Upper lobe of left lung (tissue), 6 donors: ENCODE data around the gene F13A1. TPM values are rescaled to one million over a fixed set of nuclear protein-coding genes. Genes with fewer than 3 reads are reported as not detected.

Experiments used
- ATAC-seq, 2 donors: fragments of 200-7000 bp; cut with Tn5 transposase; one replicate each; pipeline ENCODE4 v1.9.1; 2022; ENCODE audit warnings: mild to moderate bottlenecking in 2 of 2, moderate library complexity in 2 of 2; ENCODE audit not compliant: low FRiP score in 2 of 2
- DNase-seq, 2 donors: peaks; one replicate each; pipeline ENCODE4 v3.0.0-alpha.2; 2019 to 2020
- H3K27ac ChIP-seq, 4 donors: fragments of 200-600 bp; sonication (generic); one replicate each; pipeline ENCODE4 v1.5.1; 2016 to 2019
- H3K27me3 ChIP-seq, 4 donors: fragments of 200-600 bp; sonication (generic); one replicate each; pipeline ENCODE4 v1.5.1; 2017 to 2019
- H3K36me3 ChIP-seq, 4 donors: fragments of 200-600 bp; sonication (generic); one replicate each; pipeline ENCODE4 v1.5.1; 2016 to 2019
- H3K4me1 ChIP-seq, 4 donors: fragments of 200-600 bp; sonication (generic); one replicate each; pipeline ENCODE4 v1.5.1; 2018 to 2019
- H3K4me3 ChIP-seq, 4 donors: fragments of 200-600 bp; sonication (generic); one replicate each; pipeline ENCODE4 v1.5.1; 2017 to 2019; ENCODE audit warnings: mild to moderate bottlenecking in 2 of 4, moderate library complexity in 1 of 4
- H3K9me3 ChIP-seq, 4 donors: fragments of 200-600 bp; sonication (generic); one replicate each; pipeline ENCODE4 v1.5.1; 2018 to 2019
- CTCF ChIP-seq, 6 experiments: fragments of 450-650 bp in 4 of 6; fragments of 200-600 bp in 2 of 6; sonication (generic) in 2 of 6; IDR thresholded peaks; one replicate each; pipeline ENCODE4 v1.5.1; 2016 to 2019; ENCODE audit warnings: antibody characterized with exemption in 6 of 6
- EP300 ChIP-seq, 4 donors: sonication (generic); formaldehyde crosslinking; IDR thresholded peaks; one replicate each; pipeline ENCODE4 v1.5.1; 2017; ENCODE audit warnings: antibody characterized with exemption in 4 of 4, control low read depth in 2 of 4
- POLR2A ChIP-seq, 4 donors: fragments of 450-650 bp; IDR thresholded peaks; one replicate each; pipeline ENCODE4 v1.5.1; 2016 to 2017; ENCODE audit warnings: antibody characterized with exemption in 4 of 4, mild to moderate bottlenecking in 2 of 4
- POLR2AphosphoS5 ChIP-seq, 2 donors: sonication (generic); formaldehyde crosslinking; IDR thresholded peaks; one replicate each; pipeline ENCODE4 v1.5.1; 2017; ENCODE audit warnings: antibody characterized with exemption in 2 of 2
- WGBS, 2 donors: methylation state at CpG; one replicate each; pipeline ENCODE4 v1.1.5; 2017 to 2018; 5-methylcytosine and 5-hydroxymethylcytosine counted together
- total RNA-seq, 6 donors: library from RNA; depleted of rRNA in 4 of 6; stranded (reverse); fragments of >200 nt in 4 of 6; gene quantifications; one replicate each; pipeline versions ENCODE4 v1.1.0 to v1.2.1, GENCODE V29; 2016 to 2021
- donor health status: DM: no; HTN: no; CAD: no; lungs with moderate emphysema.
- donor health status: DM: no; HTN: yes; CAD: no; lungs with severe emphysema.

F13A1 gene
- total RNA-seq, 6 donors from 2014 or later = 7.3 to 146 (median 39.2) TPM

- no peak for TF ChIP-seq POLR2AphosphoS5 (IDR thresholded peaks at IDR 0.05)
- TF ChIP-seq CTCF (IDR thresholded peaks at IDR 0.05) = no peak
- TF ChIP-seq EP300 (IDR thresholded peaks at IDR 0.05) = no peak
- TF ChIP-seq POLR2A (IDR thresholded peaks at IDR 0.05) = no peak
- 82 to 86% methylated on average over 2 of the region's 2 CpGs for WGBS, 2 donors
- H3K36me3 ChIP-seq = no peaks in the 10 kb centered on the region
Measured at GRCh38 chr6:6220718-6221117, 99.7 kb downstream of the F13A1 start.

GRCh38 chr6:6219716-6220115 lies 100.7 kb downstream of the F13A1 start:
- H3K27ac ChIP-seq = no peak overlapping the region
- TF ChIP-seq EP300 (IDR thresholded peaks at IDR 0.05) = no peak
- no peak for TF ChIP-seq POLR2AphosphoS5 (IDR thresholded peaks at IDR 0.05)
- no peak for TF ChIP-seq CTCF (IDR thresholded peaks at IDR 0.05)
- TF ChIP-seq POLR2A (IDR thresholded peaks at IDR 0.05) = no peak
- no peaks in the 10 kb centered on the region for H3K9me3 ChIP-seq
- DNase-seq = no peak
- no peaks in the 10 kb centered on the region for H3K36me3 ChIP-seq
- H3K4me1 ChIP-seq = no peaks in the 10 kb centered on the region
- WGBS, 2 donors = 73 to 86% methylated on average over 3 of the region's 3 CpGs
- H3K27me3 ChIP-seq = no peaks in the 10 kb centered on the region
- H3K4me3 ChIP-seq = no peak overlapping the region
- ATAC-seq = no peak

More at GRCh38 chr6:6220718-6221117, 99.7 kb downstream of the F13A1 start:
- ATAC-seq = no peak
- no peak for DNase-seq
- Histone ChIP-seq H3K27me3 (no peaks in the 10 kb centered on the region), H3K4me3 (no peak overlapping the region), H3K9me3 (no peaks in the 10 kb centered on the region), H3K27ac (no peak overlapping the region), H3K4me1 (no peaks in the 10 kb centered on the region)

- Histone ChIP-seq H3K9me3 (no peaks in the 10 kb centered on the region), H3K4me1 (no peaks in the 10 kb centered on the region), H3K4me3 (no peak overlapping the region), H3K27ac (no peak overlapping the region), H3K27me3 (no peaks in the 10 kb centered on the region), H3K36me3 (no peaks in the 10 kb centered on the region)
- no peak for TF ChIP-seq CTCF (IDR thresholded peaks at IDR 0.05)
- TF ChIP-seq EP300 (IDR thresholded peaks at IDR 0.05) = no peak
- no peak for TF ChIP-seq POLR2A (IDR thresholded peaks at IDR 0.05)
- no peak for TF ChIP-seq POLR2AphosphoS5 (IDR thresholded peaks at IDR 0.05)
- 72 to 85% methylated on average over 2 to 3 of the region's 3 CpGs for WGBS, 2 donors
- ATAC-seq = peak; percentile 22 to 67
- no peak for DNase-seq
Measured at GRCh38 chr6:6218759-6219085, 101.7 kb downstream of the F13A1 start.

GRCh38 chr6:6217855-6218758 lies 102.4 kb downstream of the F13A1 start:
- no peak overlapping the region for H3K27ac ChIP-seq
- DNase-seq = no peak
- no peaks in the 10 kb centered on the region for H3K4me1 ChIP-seq
- ATAC-seq = peak; percentile 22 to 58
- no peaks in the 10 kb centered on the region for H3K27me3 ChIP-seq
- no peak for TF ChIP-seq POLR2A (IDR thresholded peaks at IDR 0.05)
- TF ChIP-seq POLR2AphosphoS5 (IDR thresholded peaks at IDR 0.05) = no peak
- TF ChIP-seq EP300 (IDR thresholded peaks at IDR 0.05) = no peak
- TF ChIP-seq CTCF (IDR thresholded peaks at IDR 0.05) = no peak
- 70 to 77% methylated on average over 9 to 11 of the region's 11 CpGs for WGBS, 2 donors
- no peak overlapping the region for H3K4me3 ChIP-seq
- H3K9me3 ChIP-seq = no peaks in the 10 kb centered on the region
- no peaks in the 10 kb centered on the region for H3K36me3 ChIP-seq

GRCh38 chr6:6210994-6211393 lies 109.5 kb downstream of the F13A1 start:
- H3K4me3 ChIP-seq = no peak overlapping the region
- no peaks in the 10 kb centered on the region for H3K27me3 ChIP-seq
- H3K9me3 ChIP-seq = peaks cover 0 to 5% (median 0%) of the 10 kb centered on the region in 4 donors
- H3K4me1 ChIP-seq = no peaks in the 10 kb centered on the region
- no peak for ATAC-seq
- DNase-seq = no peak
- no peak overlapping the region for H3K27ac ChIP-seq
- 90 to 91% methylated on average over 2 of the region's 2 CpGs for WGBS, 2 donors
- TF ChIP-seq POLR2AphosphoS5 (IDR thresholded peaks at IDR 0.05) (no peak), CTCF (IDR thresholded peaks at IDR 0.05) (no peak), POLR2A (IDR thresholded peaks at IDR 0.05) (no peak), EP300 (IDR thresholded peaks at IDR 0.05) (no peak)
- no peaks in the 10 kb centered on the region for H3K36me3 ChIP-seq
